OCI-LY7 (cell line): ENCODE data around the gene FRMD3. TPM values are rescaled to one million over a fixed set of nuclear protein-coding genes. Genes with fewer than 3 reads are reported as not detected.

ENCODE experiments used
- BruUV-seq: library from RNA; stranded (reverse); fragments of 400-500 nt; replicated peaks from 2 replicates; lab custom pipeline; 2021; lab: Mats Ljungman, UMichigan
- CTCF ChIA-PET: fragments of 300-600 bp; sonication (Branson Sonifier 250); formaldehyde crosslinking; loops from one replicate; lab custom pipeline; 2022; ENCODE audit warnings: antibody characterized with exemption; ENCODE audit not compliant: unreplicated experiment; lab: Charles Lee
- POLR2A ChIA-PET: fragments of 300-600 bp; sonication (Branson Sonifier 250); formaldehyde crosslinking; loops from one replicate; lab custom pipeline; 2022; ENCODE audit warnings: antibody characterized with exemption; lab: Charles Lee
- DNase-seq: peaks from one replicate; pipeline ENCODE4 v3.0.0-alpha.2; 2015; ENCODE audit warnings: low spot score
- H2AFZ ChIP-seq: fragments of 200-600 bp; sonication (generic), shearing (Covaris generic); 2 replicates; pipeline ENCODE4 v1.6.1; 2014; ENCODE audit warnings: mild to moderate bottlenecking, antibody characterized with exemption, low read length, moderate library complexity
- H3K27ac ChIP-seq: fragments of 200-600 bp; sonication (generic); 2 replicates; pipeline ENCODE4 v1.5.1; 2014; ENCODE audit warnings: mixed run types, low read depth, mild to moderate bottlenecking, moderate library complexity, low read length, inconsistent platforms; ENCODE audit not compliant: poor library complexity, severe bottlenecking
- H3K36me3 ChIP-seq: fragments of 200-600 bp; sonication (generic); 2 replicates; pipeline ENCODE4 v1.6.1; 2014; ENCODE audit warnings: mild to moderate bottlenecking, antibody characterized with exemption, low read length, moderate library complexity, mixed read lengths; ENCODE audit not compliant: insufficient read depth
- H3K4me1 ChIP-seq: fragments of 200-600 bp; sonication (generic); 2 replicates; pipeline ENCODE4 v1.5.1; 2014; ENCODE audit warnings: mild to moderate bottlenecking, low read length; ENCODE audit not compliant: insufficient read depth, poor library complexity, severe bottlenecking
- H3K4me2 ChIP-seq: fragments of 200-600 bp; sonication (generic); 2 replicates; pipeline ENCODE4 v1.6.1; 2014; ENCODE audit warnings: mild to moderate bottlenecking, low read length
- H3K4me3 ChIP-seq: fragments of 200-600 bp; sonication (generic); 2 replicates; pipeline ENCODE4 v1.5.1; 2014; ENCODE audit warnings: mild to moderate bottlenecking, low read depth, low read length; ENCODE audit not compliant: poor library complexity, severe bottlenecking
- H3K79me2 ChIP-seq: fragments of 200-600 bp; sonication (generic); 2 replicates; pipeline ENCODE4 v1.6.1; 2016; ENCODE audit warnings: low read depth, mild to moderate bottlenecking, low read length, moderate library complexity, mixed read lengths; ENCODE audit not compliant: insufficient read depth
- H3K9me2 ChIP-seq: fragments of 200-600 bp; sonication (generic); 2 replicates; pipeline ENCODE4 v1.6.1; 2016; ENCODE audit warnings: mild to moderate bottlenecking, low read length, mixed read lengths; ENCODE audit not compliant: insufficient read depth
- H3K9me3 ChIP-seq: fragments of 200-600 bp; sonication (generic); 2 replicates; pipeline ENCODE4 v1.6.1; 2014; ENCODE audit warnings: mild to moderate bottlenecking, mixed run types, low read length, mixed read lengths
- H4K20me1 ChIP-seq: fragments of 200-600 bp; sonication (generic); 2 replicates; pipeline ENCODE4 v1.6.1; 2014; ENCODE audit warnings: mild to moderate bottlenecking, antibody characterized with exemption, low read length, moderate library complexity, mixed read lengths; ENCODE audit not compliant: insufficient read depth
- CTCF ChIP-seq: fragments of 200-600 bp; sonication (generic); conservative IDR thresholded peaks from 2 replicates; pipeline ENCODE4 v1.5.1; 2014; ENCODE audit warnings: mild to moderate bottlenecking, antibody characterized with exemption, low read length, moderate library complexity, mixed read lengths
- EZH2phosphoT487 ChIP-seq: fragments of 200-600 bp; sonication (generic); IDR thresholded peaks from 2 replicates; pipeline ENCODE4 v1.6.1; 2018; ENCODE audit warnings: low read depth, borderline replicate concordance, mild to moderate bottlenecking, mixed run types, antibody characterized with exemption, low read length, moderate library complexity, mixed read lengths
- intact Hi-C: fragments of 100-400 bp; cut with micrococcal nuclease; formaldehyde crosslinking; loops from one replicate; pipeline ENCODE4 v1.10.0; 2022; ENCODE audit not compliant: unreplicated experiment
- total RNA-seq, 2 experiments: library from RNA; depleted of rRNA in 1 of 2; stranded (reverse); fragments of >200 nt in 1 of 2; shearing (Covaris generic) in 1 of 2; gene quantifications; 2 replicates each; pipeline ENCODE4 v1.2.3, GENCODE V29; 2014 to 2022

Gene FRMD3
- total RNA-seq, 2 experiments from 2014 or later: 0.48 to 1.4 TPM

GRCh38 chr9:83535736-83536135 lies 2.5 kb downstream of the FRMD3 start:
- CTCF ChIA-PET: no interaction called here

DNA sequence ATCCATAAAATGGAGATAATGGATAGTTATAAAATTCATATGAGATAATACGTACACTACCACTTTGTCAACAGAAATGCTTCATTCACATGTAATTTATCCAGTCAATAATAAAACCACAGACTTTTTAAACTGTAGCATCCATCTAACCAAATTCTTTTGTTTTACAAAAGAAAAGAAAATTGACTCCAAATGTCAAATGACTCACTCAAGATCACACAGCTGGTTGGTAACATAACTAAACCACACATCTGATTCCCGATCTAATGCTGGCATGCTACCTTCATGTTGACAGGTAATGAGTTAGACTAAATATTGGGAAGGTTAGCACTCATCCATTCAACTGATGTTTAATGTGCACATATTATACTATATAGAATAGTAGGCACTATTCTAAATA lies 4.9 kb downstream of the FRMD3 start:
- no peaks in the 10 kb centered on the region for H3K4me1 ChIP-seq
- no peaks in the 10 kb centered on the region for H4K20me1 ChIP-seq
- intact Hi-C loops: no loop called here
- H3K4me2 ChIP-seq: no peak overlapping the region
- no TSS peak for BruUV-seq
- no peak overlapping the region for H3K4me3 ChIP-seq
- H3K9me3 ChIP-seq: no peaks in the 10 kb centered on the region
- TF ChIP-seq CTCF: no peak
- no peak for TF ChIP-seq EZH2phosphoT487
- no peaks in the 10 kb centered on the region for H3K36me3 ChIP-seq
- no peaks in the 10 kb centered on the region for H3K9me2 ChIP-seq
- DNase-seq: no peak
- H2AFZ ChIP-seq: no peak overlapping the region
- CTCF ChIA-PET: no interaction called here
- POLR2A ChIA-PET: no interaction called here
- no peaks in the 10 kb centered on the region for H3K79me2 ChIP-seq
- H3K27ac ChIP-seq: no peak overlapping the region

More at GRCh38 chr9:83535736-83536135, 2.5 kb downstream of the FRMD3 start:
- intact Hi-C loops: no loop called here
- Histone ChIP-seq H3K27ac (no peak overlapping the region), H3K4me2 (no peak overlapping the region), H3K9me3 (no peaks in the 10 kb centered on the region), H3K79me2 (no peaks in the 10 kb centered on the region), H3K36me3 (no peaks in the 10 kb centered on the region), H2AFZ (no peak overlapping the region), H3K4me1 (no peaks in the 10 kb centered on the region), H4K20me1 (no peaks in the 10 kb centered on the region), H3K9me2 (no peaks in the 10 kb centered on the region), H3K4me3 (no peak overlapping the region)
- no peak for DNase-seq
- POLR2A ChIA-PET: interaction anchor here (1.1 to 1.4 kb wide), 2 partner anchors 8 to 29 kb away, joined by 3 to 4 read pairs; no protein-coding TSS in a partner anchor
- no TSS peak for BruUV-seq
- no peak for TF ChIP-seq CTCF
- no peak for TF ChIP-seq EZH2phosphoT487

DNA sequence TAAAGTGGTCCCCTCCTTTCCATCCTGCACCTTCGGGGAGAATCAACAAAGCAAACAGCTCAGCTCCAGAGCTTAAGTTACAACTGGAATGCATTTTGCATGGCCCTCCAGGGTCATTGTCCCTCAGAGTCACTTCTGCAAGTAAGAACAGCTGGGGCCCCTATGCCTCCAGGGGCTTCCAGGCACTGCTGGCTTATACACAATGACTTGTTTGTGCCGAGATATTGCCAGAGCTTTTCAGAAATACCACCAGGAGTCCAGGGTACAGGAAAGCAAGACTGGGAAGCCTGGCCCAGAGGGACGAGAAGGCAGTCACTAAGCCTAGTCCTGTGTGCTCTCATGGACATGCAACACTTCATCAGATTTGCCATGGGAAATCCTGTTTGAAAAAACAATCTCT lies 11.3 kb downstream of the FRMD3 start:
- CTCF ChIA-PET: no interaction called here
- no peak overlapping the region for H3K4me3 ChIP-seq
- H3K79me2 ChIP-seq: no peaks in the 10 kb centered on the region
- no peaks in the 10 kb centered on the region for H3K36me3 ChIP-seq
- POLR2A ChIA-PET: interaction anchor here (1.0 kb wide), 1 partner anchor 18 kb away, joined by 3 read pairs; no protein-coding TSS in a partner anchor
- intact Hi-C loops: no loop called here
- no peak overlapping the region for H3K4me2 ChIP-seq
- no TSS peak for BruUV-seq
- H3K4me1 ChIP-seq: no peaks in the 10 kb centered on the region
- H2AFZ ChIP-seq: no peak overlapping the region
- H3K9me3 ChIP-seq: no peaks in the 10 kb centered on the region
- H3K9me2 ChIP-seq: no peaks in the 10 kb centered on the region
- DNase-seq: no peak
- H4K20me1 ChIP-seq: no peaks in the 10 kb centered on the region
- no peak for TF ChIP-seq CTCF
- TF ChIP-seq EZH2phosphoT487: no peak
- no peak overlapping the region for H3K27ac ChIP-seq
